NCI-H128 (cell line): ENCODE measurements around the gene DNAH17.
"Not testable (repeated sequence)": the region's sequence is repeated elsewhere in the genome, so short reads cannot be mapped to it uniquely, and the experiment has no call there.

Experiments used
- DNase-seq: peaks from one replicate; lab custom pipeline; 2025; ENCODE audit not compliant: unreplicated experiment; lab: John Stamatoyannopoulos, UW

DNAH17 gene

GRCh38 chr17:78478757-78479297, 98.4 kb downstream of the DNAH17 start:
- no peak for DNase-seq

- no peak for DNase-seq
Measured at GRCh38 chr17:78477913-78478756, 99.1 kb downstream of the DNAH17 start.

- DNase-seq = no peak
Measured at GRCh38 chr17:78476973-78477372, 100.2 kb downstream of the DNAH17 start.

- no peak for DNase-seq
Measured at GRCh38 chr17:78476149-78476548, 101.0 kb downstream of the DNAH17 start.

GRCh38 chr17:78475211-78475610, 102.0 kb downstream of the DNAH17 start:
- no peak for DNase-seq

- DNase-seq = no peak
Measured at GRCh38 chr17:78474614-78475146, 102.5 kb downstream of the DNAH17 start.

- no peak for DNase-seq
Measured at GRCh38 chr17:78473951-78474613, 103.1 kb downstream of the DNAH17 start.

GRCh38 chr17:78472035-78472905, 104.9 kb downstream of the DNAH17 start:
- no peak for DNase-seq

GRCh38 chr17:78471635-78472034, 105.6 kb downstream of the DNAH17 start:
- no peak for DNase-seq

- no peak for DNase-seq
Measured at GRCh38 chr17:78469443-78469842, 107.8 kb downstream of the DNAH17 start.

GRCh38 chr17:78468366-78468765, 108.8 kb downstream of the DNAH17 start:
- no peak for DNase-seq

- no peak for DNase-seq
Measured at GRCh38 chr17:78466786-78467715, 110.1 kb downstream of the DNAH17 start.

- DNase-seq = not testable (repeated sequence)
Measured at GRCh38 chr17:78466109-78466785, 110.9 kb downstream of the DNAH17 start.

GRCh38 chr17:78462148-78462547, 115.0 kb downstream of the DNAH17 start:
- no peak for DNase-seq

- no peak for DNase-seq
Measured at GRCh38 chr17:78461799-78462053, 115.5 kb downstream of the DNAH17 start.

- no peak for DNase-seq
Measured at GRCh38 chr17:78460951-78461798, 116.0 kb downstream of the DNAH17 start.

GRCh38 chr17:78460176-78460675, 117.0 kb downstream of the DNAH17 start:
- DNase-seq = no peak

- no peak for DNase-seq
Measured at GRCh38 chr17:78459696-78460095, 117.5 kb downstream of the DNAH17 start.
